GM12864 (cell line): ENCODE results near the gene RBMS1.

ENCODE experiments used
- DNase-seq: peaks from one replicate; pipeline ENCODE4 v3.0.0-alpha.2; 2011; ENCODE audit warnings: low read depth
- H3K4me3 ChIP-seq: 2 replicates; pipeline ENCODE4 v1.5.1; 2011; ENCODE audit warnings: mild to moderate bottlenecking, low read depth, low read length, control low read depth
- CTCF ChIP-seq: IDR thresholded peaks from 2 replicates; pipeline ENCODE4 v1.5.1; 2011; ENCODE audit warnings: low read depth, mild to moderate bottlenecking, moderate library complexity, low read length, control low read depth, inconsistent platforms; ENCODE audit errors: missing control alignments

The RBMS1 gene

GRCh38 chr2:160380000-160380570 lies 113.5 kb downstream of the RBMS1 start:
- H3K4me3 ChIP-seq = no peak overlapping the region
- no peak for DNase-seq

GRCh38 chr2:160379399-160379798 lies 114.2 kb downstream of the RBMS1 start:
- no peak overlapping the region for H3K4me3 ChIP-seq
- no peak for DNase-seq
- TF ChIP-seq CTCF = no peak

More at GRCh38 chr2:160380000-160380570, 113.5 kb downstream of the RBMS1 start:
- TF ChIP-seq CTCF = no peak

GRCh38 chr2:160377204-160377995 lies 116.2 kb downstream of the RBMS1 start:
- DNase-seq = no peak
- no peak overlapping the region for H3K4me3 ChIP-seq
- no peak for TF ChIP-seq CTCF

- no peak for TF ChIP-seq CTCF
- no peak overlapping the region for H3K4me3 ChIP-seq
- no peak for DNase-seq
These were observed 117.0 kb downstream of the RBMS1 start for GRCh38 chr2:160376576-160376975.

- no peak for DNase-seq
- H3K4me3 ChIP-seq = no peak overlapping the region
- no peak for TF ChIP-seq CTCF
These were observed 117.7 kb downstream of the RBMS1 start for GRCh38 chr2:160375802-160376469.

- no peak overlapping the region for H3K4me3 ChIP-seq
- no peak for TF ChIP-seq CTCF
- DNase-seq = no peak
These were observed 118.6 kb downstream of the RBMS1 start for GRCh38 chr2:160375037-160375436.
